Activated T-helper 1 cell treated with anti-CD3 and anti-CD28 coated beads, Interleukin-12 subunit alpha, Interleukin-12 subunit beta, Interleukin-2, Interleukin-4 antibody, amounts not matched to agents 30 ng/mL and 10 ng/mL and 1 ng/mL, durations not matched to agents 14 hours and 24 hours and 36 hours (primary cell): ENCODE data around the gene MIGA2. TPM values are rescaled to one million over a fixed set of nuclear protein-coding genes. Genes with fewer than 3 reads are reported as not detected.
"Not testable (repeated sequence)": the region's sequence is repeated elsewhere in the genome, so short reads cannot be mapped to it uniquely, and the experiment has no call there.

Source experiments
- DNase-seq: peaks from one replicate; pipeline ENCODE4 v3.0.0; 2021; ENCODE audit warnings: low spot score
- H3K27ac Mint-ChIP-seq: one replicate; pipeline ENCODE4 v1.8.0; 2021; ENCODE audit warnings: mild to moderate bottlenecking, mixed read lengths
- H3K27me3 Mint-ChIP-seq: one replicate; pipeline ENCODE4 v1.8.0; 2022; ENCODE audit warnings: mild to moderate bottlenecking, moderate library complexity, mixed read lengths; ENCODE audit not compliant: insufficient read depth
- H3K36me3 Mint-ChIP-seq: one replicate; pipeline ENCODE4 v1.8.0; 2021; ENCODE audit warnings: low read depth, mixed read lengths
- H3K4me1 Mint-ChIP-seq: one replicate; pipeline ENCODE4 v1.8.0; 2021; ENCODE audit warnings: low read depth, mixed read lengths
- H3K4me3 Mint-ChIP-seq: one replicate; pipeline ENCODE4 v1.8.0; 2021; ENCODE audit warnings: mild to moderate bottlenecking, moderate library complexity, mixed read lengths
- H3K9me3 Mint-ChIP-seq: one replicate; pipeline ENCODE4 v1.8.0; 2021; ENCODE audit warnings: mixed read lengths
- intact Hi-C: fragments of 100-400 bp; cut with micrococcal nuclease; formaldehyde crosslinking; loops from one replicate; pipeline ENCODE4 v1.15.1; 2024
- total RNA-seq: library from RNA; stranded (reverse); gene quantifications from 2 replicates; pipeline ENCODE4 v1.2.3, GENCODE V29; 2022

Gene MIGA2
- total RNA-seq, 1 donor from 2014 or later: 43.8 TPM

- Mint-ChIP-seq H3K27me3 (no peaks in the 10 kb centered on the region), H3K27ac (no peak overlapping the region), H3K36me3 (no peaks in the 10 kb centered on the region), H3K9me3 (no peaks in the 10 kb centered on the region), H3K4me3 (no peak overlapping the region), H3K4me1 (peaks cover 16% of the 10 kb centered on the region)
- no peak for DNase-seq
- intact Hi-C loops: no loop called here
Observed at GRCh38 chr9:129105857-129106694, 69.7 kb downstream of the MIGA2 start.

DNA sequence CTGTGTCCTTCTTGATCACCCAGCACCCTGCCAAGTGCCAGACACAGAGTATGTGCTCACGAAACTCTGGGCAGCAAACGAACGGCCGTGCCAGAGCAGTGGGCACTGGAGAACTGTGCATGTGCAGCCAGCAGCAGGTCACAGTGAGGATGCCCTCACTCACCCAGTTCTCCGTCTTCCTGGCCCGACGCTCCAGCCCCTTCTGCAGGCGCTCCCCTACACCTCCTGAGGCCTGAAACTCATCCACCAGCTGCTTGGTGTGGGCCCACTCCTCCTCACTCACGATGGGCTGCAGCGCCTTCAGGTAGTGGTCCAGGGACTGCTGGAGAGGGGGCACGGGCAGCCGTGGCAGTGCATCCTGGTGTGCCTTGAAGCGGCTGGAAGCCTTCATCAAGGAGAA is 71.2 kb downstream of the MIGA2 start:
- DNase-seq: no peak
- Mint-ChIP-seq H3K9me3 (no peaks in the 10 kb centered on the region), H3K4me1 (peaks cover 22% of the 10 kb centered on the region), H3K36me3 (peaks cover 4% of the 10 kb centered on the region), H3K4me3 (no peak overlapping the region), H3K27ac (no peak overlapping the region), H3K27me3 (no peaks in the 10 kb centered on the region)
- intact Hi-C loops: no loop called here

DNA sequence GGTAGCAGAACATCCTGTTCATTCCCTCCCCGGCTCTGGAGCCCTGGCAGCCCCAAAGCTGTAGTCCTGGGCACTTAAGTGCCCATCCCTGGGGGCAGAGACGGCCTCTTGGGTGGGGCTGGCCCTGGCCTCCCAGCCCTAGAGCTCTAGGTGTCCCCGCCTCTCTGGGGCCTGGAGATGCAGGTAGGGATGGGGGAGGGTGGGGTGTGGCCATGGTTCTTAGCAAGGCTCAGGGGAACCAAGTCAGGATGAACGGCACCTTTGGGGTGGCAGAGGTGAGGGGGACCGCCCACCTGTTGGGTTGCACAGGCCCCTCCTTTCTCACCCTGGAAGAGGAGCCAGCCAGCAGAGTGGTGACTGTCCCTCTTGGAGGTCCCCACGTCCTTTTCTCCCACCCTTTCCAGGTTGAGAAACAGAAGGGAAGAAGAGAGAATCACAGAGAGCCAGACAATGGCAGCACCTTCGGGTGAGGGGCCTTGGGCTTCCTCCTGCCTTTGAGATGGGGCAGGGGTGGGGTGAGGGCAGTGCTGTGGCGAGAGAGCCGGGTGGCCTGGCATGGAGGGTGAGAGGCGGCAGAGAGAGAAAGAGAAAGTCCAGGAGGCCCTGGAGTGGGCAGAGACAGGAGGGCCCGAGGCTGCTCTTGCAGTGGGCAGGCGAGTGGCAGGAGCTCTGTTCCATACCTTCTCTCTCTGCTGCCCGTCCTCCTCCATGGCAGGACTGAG is 71.8 kb downstream of the MIGA2 start:
- Mint-ChIP-seq H3K4me1 (peaks cover 22% of the 10 kb centered on the region), H3K36me3 (peaks cover 4% of the 10 kb centered on the region), H3K9me3 (no peaks in the 10 kb centered on the region), H3K27ac (no peak overlapping the region), H3K27me3 (no peaks in the 10 kb centered on the region), H3K4me3 (peak overlapping the region; percentile 84)
- intact Hi-C loops: no loop called here
- DNase-seq: no peak

DNA sequence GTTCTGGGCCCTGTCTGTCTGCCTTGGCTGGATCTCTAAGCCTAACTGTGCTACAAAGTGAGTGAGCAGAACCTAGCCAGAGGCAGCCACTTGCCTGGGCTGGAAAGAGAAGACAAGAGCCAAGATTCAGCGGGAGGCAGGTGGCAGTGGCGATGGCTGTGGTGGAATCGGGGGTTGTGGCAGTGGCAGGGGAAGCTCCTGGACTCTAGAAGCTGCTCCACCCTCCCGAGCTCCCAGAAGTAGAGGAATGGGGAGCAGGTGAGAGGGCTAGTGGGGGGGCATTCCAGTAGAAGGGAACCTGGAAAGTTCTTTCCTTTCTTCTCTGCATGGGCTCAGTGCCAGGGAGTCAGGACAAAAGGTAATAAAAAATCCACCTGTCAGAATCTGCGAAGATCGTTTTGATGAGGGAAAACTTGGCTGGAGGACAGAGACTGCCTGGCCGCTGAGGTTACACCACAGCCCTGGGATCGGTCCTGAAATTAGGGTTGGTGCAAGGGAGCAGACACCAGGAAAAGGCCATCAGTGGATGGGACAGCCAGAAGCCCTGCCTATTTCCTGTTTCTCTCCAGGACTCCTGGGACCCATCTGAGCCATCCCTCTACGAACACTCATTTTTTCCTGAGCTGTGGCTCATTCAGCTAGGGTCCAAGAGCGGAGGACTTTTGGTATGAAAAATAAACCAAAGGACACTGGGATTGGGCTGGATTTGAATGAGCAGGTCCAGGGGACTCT is 72.5 kb downstream of the MIGA2 start:
- Mint-ChIP-seq H3K27ac (no peak overlapping the region), H3K36me3 (peaks cover 4% of the 10 kb centered on the region), H3K27me3 (no peaks in the 10 kb centered on the region), H3K4me1 (peaks cover 22% of the 10 kb centered on the region), H3K4me3 (peak overlapping the region; percentile 84), H3K9me3 (no peaks in the 10 kb centered on the region)
- intact Hi-C loops: no loop called here
- DNase-seq: no peak

DNA sequence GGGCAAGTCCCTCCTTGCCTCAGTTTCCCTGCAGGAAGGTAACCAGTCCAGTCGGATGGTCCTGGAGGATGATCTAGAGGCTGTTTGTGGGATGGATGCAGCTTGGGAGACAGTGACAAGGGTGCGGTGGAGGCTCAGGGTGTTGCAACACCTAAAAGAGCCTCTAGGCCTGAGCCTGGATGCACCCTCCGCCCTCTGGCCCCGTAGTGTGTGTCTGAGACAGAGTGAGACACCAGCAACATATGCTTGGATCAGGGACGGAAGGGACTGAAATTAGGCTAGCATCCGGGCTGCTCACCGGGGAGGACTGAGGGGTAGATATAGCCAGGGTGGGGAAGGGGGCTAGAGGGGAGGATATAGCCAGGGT is 73.1 kb downstream of the MIGA2 start:
- H3K36me3 Mint-ChIP-seq: peaks cover 4% of the 10 kb centered on the region
- intact Hi-C loops: no loop called here
- no peak for DNase-seq
- H3K9me3 Mint-ChIP-seq: no peaks in the 10 kb centered on the region
- peak overlapping the region; percentile 73 for H3K27ac Mint-ChIP-seq
- H3K4me1 Mint-ChIP-seq: peaks cover 26% of the 10 kb centered on the region
- peak overlapping the region; percentile 84 for H3K4me3 Mint-ChIP-seq
- no peaks in the 10 kb centered on the region for H3K27me3 Mint-ChIP-seq

- Mint-ChIP-seq H3K9me3 (no peaks in the 10 kb centered on the region), H3K27ac (no peak overlapping the region), H3K27me3 (no peaks in the 10 kb centered on the region), H3K36me3 (peaks cover 4% of the 10 kb centered on the region), H3K4me1 (peaks cover 32% of the 10 kb centered on the region), H3K4me3 (peak overlapping the region; percentile 72)
- intact Hi-C loops: loop anchor here (1.0 to 2.0 kb wide), 8 partner anchors 29 to 654 kb away; partner anchors contain the start of genes DOLK, DOLPP1, IER5L and MIGA2
- peak; percentile 2 for DNase-seq
Observed at GRCh38 chr9:129109952-129110739, 73.7 kb downstream of the MIGA2 start.

DNA sequence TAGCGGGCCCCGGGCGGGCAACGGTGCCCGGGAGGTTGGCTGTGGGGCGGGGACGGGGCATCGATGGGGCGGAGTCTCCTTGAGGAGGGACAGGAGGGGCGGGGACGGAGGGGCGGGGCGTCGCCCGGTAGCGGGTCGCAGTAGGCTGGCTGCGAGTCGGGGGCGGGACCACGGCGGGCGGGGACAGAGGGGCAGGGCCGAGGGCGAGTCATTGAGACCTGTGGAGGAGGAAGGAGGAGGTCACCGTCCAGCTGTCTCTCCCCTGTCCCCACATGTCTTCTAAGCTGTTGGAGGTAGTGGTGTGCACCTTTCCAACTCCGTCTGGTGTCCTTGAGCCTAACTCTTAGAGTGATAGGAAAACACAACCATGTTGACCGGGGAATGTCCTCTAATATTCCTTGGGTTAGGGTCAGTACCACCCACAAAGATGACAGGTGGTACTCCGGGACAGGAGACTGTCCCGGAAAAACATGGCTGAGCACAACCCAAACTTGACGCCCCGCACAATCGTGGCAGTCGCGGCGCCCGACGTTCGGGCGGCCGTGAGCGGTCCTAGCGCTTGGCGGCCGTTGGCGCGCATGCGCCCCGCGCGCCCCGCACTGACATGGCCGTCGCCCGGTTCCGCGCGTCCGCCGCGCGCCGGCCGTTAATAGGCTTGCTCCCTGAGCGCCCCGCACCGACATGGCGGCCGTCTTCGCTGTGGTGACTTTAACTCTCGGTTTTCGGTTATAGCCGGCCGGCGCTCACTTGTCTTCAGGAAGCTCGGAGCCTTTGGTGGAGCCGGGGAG is 74.5 kb downstream of the MIGA2 start, which contains the start of the genes CRAT and PTPA:
Gene CRAT, minus strand, starts transcription at position 54 of the 788 bp plus-strand sequence. CDS start 284 bp downstream, outside the sequence.
Gene PTPA, plus strand, starts transcription at position 676 of the 788 bp plus-strand sequence. CDS start 186 bp downstream, outside the sequence.
- Mint-ChIP-seq H3K4me3 (peak within 1 kb of the TSS; percentile 96), H3K4me1 (peaks cover 36% of the 10 kb centered on the region), H3K36me3 (peaks cover 4% of the 10 kb centered on the region), H3K27me3 (no peaks in the 10 kb centered on the region), H3K27ac (peak within 1 kb of the TSS; percentile 94), H3K9me3 (no peaks in the 10 kb centered on the region)
- intact Hi-C loops: loop anchor here (1.0 to 2.0 kb wide), 11 partner anchors 20 to 655 kb away; partner anchors contain the start of genes DOLK, DOLPP1, IER5L and MIGA2
- DNase-seq: peak; percentile 89

DNA sequence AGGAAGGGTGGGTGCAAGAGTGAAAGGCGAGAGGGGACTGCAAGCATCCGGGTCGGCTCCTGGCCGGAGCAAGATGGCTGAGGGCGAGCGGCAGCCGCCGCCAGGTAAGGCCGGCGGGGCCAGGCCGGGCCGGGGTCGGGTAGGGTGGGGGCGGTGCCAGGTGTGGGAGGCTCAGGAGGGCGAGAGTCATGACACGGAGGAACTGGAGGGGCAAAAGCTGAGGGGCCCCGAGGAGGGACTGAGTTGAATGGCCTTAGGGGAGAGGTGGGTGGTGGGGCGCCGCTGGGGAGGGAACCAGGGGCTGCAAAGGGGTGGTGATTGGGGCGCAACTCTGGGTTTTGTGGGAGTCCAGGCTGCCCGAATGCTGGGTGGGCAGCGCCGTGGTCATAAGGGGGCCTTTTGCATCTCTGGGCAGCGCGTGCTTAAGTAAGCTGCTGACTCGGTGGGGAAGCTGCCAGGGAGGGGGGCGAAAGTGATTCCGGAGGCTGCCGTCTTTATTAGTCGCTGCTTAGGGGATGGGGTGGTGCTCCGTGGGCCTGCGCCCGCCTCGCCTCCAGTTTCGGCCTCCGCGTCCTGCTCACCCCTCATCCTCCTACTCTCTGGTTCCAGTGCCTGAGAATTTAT is 75.2 kb downstream of the MIGA2 start:
- intact Hi-C loops: loop anchor here (1.0 to 2.0 kb wide), 4 partner anchors 20 to 559 kb away; partner anchors contain the start of genes SPOUT1 and SPTAN1
- H3K9me3 Mint-ChIP-seq: no peaks in the 10 kb centered on the region
- H3K36me3 Mint-ChIP-seq: peaks cover 4% of the 10 kb centered on the region
- no peaks in the 10 kb centered on the region for H3K27me3 Mint-ChIP-seq
- peak overlapping the region; percentile 93 for H3K27ac Mint-ChIP-seq
- peaks cover 36% of the 10 kb centered on the region for H3K4me1 Mint-ChIP-seq
- DNase-seq: no peak
- H3K4me3 Mint-ChIP-seq: peak overlapping the region; percentile 96

- intact Hi-C loops, H3K36me3 Mint-ChIP-seq, H3K9me3 Mint-ChIP-seq, DNase-seq, H3K27me3 Mint-ChIP-seq: not testable (repeated sequence)
- Mint-ChIP-seq H3K4me3 (peak overlapping the region; percentile 96), H3K4me1 (peaks cover 36% of the 10 kb centered on the region), H3K27ac (peak overlapping the region; percentile 93)
Observed at GRCh38 chr9:129112526-129112925, 76.1 kb downstream of the MIGA2 start.

DNA sequence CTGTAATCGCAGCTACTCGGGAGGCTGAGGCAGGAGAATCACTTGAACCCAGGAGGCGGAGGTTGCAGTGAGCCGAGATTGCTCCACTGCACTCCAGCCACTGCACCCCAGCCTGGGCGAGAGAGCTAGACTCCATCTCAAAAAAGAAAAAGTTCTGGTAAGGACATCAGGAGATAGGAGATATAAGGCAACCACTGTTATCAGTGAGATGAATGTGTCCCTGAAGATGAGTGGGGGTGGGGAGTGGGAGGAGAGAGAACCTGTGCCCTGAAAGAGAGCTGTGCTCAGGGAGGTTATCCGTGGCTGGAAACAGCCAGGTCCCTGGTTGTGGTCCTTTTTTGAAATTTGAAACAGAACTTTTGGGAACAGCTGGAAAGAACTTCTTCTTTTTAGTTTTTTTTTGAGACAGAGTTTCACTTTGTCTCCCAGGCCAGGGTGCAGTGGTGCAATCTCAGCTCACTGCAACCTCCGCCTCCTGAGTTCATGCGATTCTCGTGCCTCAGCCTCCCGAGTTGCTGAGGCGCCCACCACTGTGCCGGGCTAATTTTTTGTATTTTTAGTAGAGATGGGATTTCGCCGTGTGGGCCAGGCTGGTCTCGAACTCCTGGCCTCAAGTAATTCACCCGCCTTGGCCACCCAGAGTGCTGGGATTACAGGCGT is 77.3 kb downstream of the MIGA2 start:
- H3K27ac Mint-ChIP-seq: no peak overlapping the region
- H3K9me3 Mint-ChIP-seq: no peaks in the 10 kb centered on the region
- H3K27me3 Mint-ChIP-seq: no peaks in the 10 kb centered on the region
- no peak for DNase-seq
- peak overlapping the region; percentile 15 for H3K4me3 Mint-ChIP-seq
- H3K36me3 Mint-ChIP-seq: peaks cover 4% of the 10 kb centered on the region
- intact Hi-C loops: no loop called here
- peaks cover 30% of the 10 kb centered on the region for H3K4me1 Mint-ChIP-seq

DNA sequence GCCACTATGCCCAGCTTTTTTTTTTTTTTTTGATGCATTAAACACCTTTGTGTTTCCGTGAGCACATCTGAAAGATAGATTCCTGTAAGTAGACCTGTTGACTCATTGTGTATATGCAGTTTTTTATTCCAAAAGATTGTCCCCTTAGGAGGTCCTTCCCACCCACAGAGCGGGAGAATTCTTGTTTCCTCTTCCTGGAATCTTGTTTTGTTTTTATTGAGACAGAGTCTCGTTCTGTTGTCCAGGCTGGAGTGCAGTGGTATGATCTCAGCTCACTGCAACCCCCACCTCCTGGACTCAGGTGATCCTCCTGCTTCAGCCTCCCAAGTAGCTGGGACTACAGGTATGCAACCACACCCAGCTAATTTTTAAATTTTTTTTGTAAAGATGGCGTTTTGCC is 82.4 kb downstream of the MIGA2 start:
- H3K4me3 Mint-ChIP-seq: no peak overlapping the region
- H3K27ac Mint-ChIP-seq: no peak overlapping the region
- peaks cover 9% of the 10 kb centered on the region for H3K36me3 Mint-ChIP-seq
- H3K4me1 Mint-ChIP-seq: peaks cover 13% of the 10 kb centered on the region
- intact Hi-C loops: no loop called here
- DNase-seq: no peak
- no peaks in the 10 kb centered on the region for H3K27me3 Mint-ChIP-seq
- H3K9me3 Mint-ChIP-seq: no peaks in the 10 kb centered on the region
